Measurements from ENCODE around the gene FARP1. TPM values are rescaled to one million over a fixed set of nuclear protein-coding genes. Genes with fewer than 3 reads are reported as not detected.

FARP1 gene
- total and polyA plus RNA-seq, 2 of the 8 experiments (the other 6 are each of a cell fraction or from before 2014, with no cell fraction given), result 24.7 to 104 TPM

DNA sequence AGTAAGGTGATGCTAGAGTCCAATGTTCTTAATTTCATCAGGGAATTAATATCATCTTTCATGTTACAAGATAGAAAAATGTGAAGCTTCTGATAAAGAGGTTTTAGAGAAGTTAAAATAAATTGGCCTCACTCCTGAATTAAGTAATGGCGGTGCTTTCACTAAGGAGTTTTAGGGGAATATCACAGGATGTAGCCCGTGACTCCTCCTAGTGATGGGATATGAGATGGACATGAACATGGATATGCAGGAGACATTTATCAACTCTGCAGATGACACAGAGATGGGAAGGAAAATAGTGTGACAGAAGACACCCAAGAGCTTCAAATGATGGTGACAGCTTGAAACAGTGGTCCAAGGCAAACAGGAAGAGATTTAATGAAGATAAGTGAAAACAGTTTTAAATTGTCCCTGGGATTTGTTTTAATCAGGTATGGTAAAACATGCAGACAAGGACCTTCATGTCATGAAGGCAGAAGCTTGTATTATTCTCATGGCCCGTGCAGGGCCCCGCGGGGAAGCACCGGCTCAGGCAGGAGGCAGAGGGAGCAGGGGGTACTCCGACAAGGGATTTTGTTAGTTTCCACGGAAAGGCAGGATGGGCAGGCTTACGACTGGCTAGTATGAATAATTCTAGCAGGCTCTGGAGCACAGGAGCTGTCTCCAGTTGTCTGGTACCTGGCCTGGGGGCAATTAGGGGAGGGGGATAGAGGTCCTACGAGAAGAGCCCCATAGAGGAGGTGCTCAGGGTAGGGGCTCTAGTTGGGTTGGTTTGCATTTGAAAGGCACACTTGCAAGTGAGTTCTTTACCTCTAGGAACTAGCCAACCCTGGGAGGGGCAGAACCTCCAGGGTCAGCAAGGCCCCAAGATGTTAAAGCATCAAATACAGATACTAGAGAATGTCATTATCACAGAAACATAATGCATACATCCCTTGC lies 38.7 kb upstream of the FARP1 start:
- 0 out of 2 replicates have a peak overlapping the region, but pooled peaks have one; percentile 90 for H2BK20ac ChIP-seq (ENCODE audit: low read length)
- H4K20me1 ChIP-seq (replicated peaks in 1 of 2; ENCODE audit: control insufficient read depth in 1 of 2, insufficient read depth in 2 of 2, low read length in 2 of 2), result no peaks in the 10 kb centered on the region
- POLR2A ChIA-PET (ENCODE audit: partially characterized antibody), result interaction anchor here (0.6 to 1.2 kb wide), 2 partner anchors 35 to 41 kb away, joined by 3 read pairs; no protein-coding TSS in a partner anchor
- H3K27me3 ChIP-seq (replicated peaks in 1 of 4; ENCODE audit: control insufficient read depth in 3 of 4, extremely low read depth in 1 of 4, insufficient read depth in 3 of 4, low read length in 3 of 4), result no peaks in the 10 kb centered on the region
- H2BK120ac ChIP-seq (replicated peaks; ENCODE audit: low read depth, low read length), result no peak overlapping the region
- H3K4me3 ChIP-seq (ENCODE audit: extremely low read depth in 1 of 4, insufficient read depth in 2 of 4, low read depth in 3 of 4, low read length in 4 of 4), result peak overlapping the region in 1 of 4 experiments; percentile 19; a peak in 1 of 8 replicates
- no peaks in the 10 kb centered on the region; a peak in 1 of 8 replicates for H3K36me3 ChIP-seq (ENCODE audit: control insufficient read depth in 2 of 4, insufficient read depth in 4 of 4, low read length in 3 of 4)
- H3K23me2 ChIP-seq (ENCODE audit: low read depth, low read length), result no peaks in the 10 kb centered on the region
- H3K79me1 ChIP-seq (ENCODE audit: low read depth, low read length), result no peaks in the 10 kb centered on the region
- 0 out of 4 replicates have a peak overlapping the region, but pooled peaks of 1 of the 2 experiments have one; percentile 12 for H3K4me2 ChIP-seq (ENCODE audit: insufficient read depth in 1 of 2, low read depth in 2 of 2, low read length in 2 of 2)
- no peak overlapping the region for H4K91ac ChIP-seq (replicated peaks; ENCODE audit: insufficient read length, low read length)
- DNase-seq (ENCODE audit: low read depth in 1 of 2, low spot score in 2 of 2) (no peak), FAIRE-seq (no peak)
- no peak overlapping the region for H3K18ac ChIP-seq (ENCODE audit: extremely low read depth, low read length)
- no peak overlapping the region for H3K9ac ChIP-seq (replicated peaks in 1 of 4; ENCODE audit: extremely low read depth in 1 of 4, low read depth in 3 of 4, low read length in 3 of 4)
- H3K4ac ChIP-seq (replicated peaks; ENCODE audit: insufficient read length, low read depth, low read length), result no peak overlapping the region
- no peaks in the 10 kb centered on the region for H3K79me2 ChIP-seq (ENCODE audit: control insufficient read depth in 1 of 2, insufficient read depth in 2 of 2, low read length in 2 of 2)
- no peak overlapping the region for H2BK12ac ChIP-seq (ENCODE audit: low read depth, low read length)
- H3K9me3 ChIP-seq (ENCODE audit: insufficient read depth in 2 of 2, low read depth in 1 of 2, low read length in 1 of 2), result peaks cover 3 to 7% of the 10 kb centered on the region in 2 experiments; a peak in 2 of 4 replicates
- H2AK5ac ChIP-seq (ENCODE audit: low read depth, low read length), result no peak overlapping the region
- WGBS, 2 experiments (ENCODE audit: extremely low coverage in 1 of 2, insufficient coverage in 1 of 2, insufficient read length in 1 of 2, insufficient replicate concordance in 2 of 2, low coverage in 1 of 2, low lambda C conversion rate in 2 of 2, missing lambda C conversion rate in 1 of 2), result 46% methylated on average over 10 of the region's 10 CpGs; no CpG with 5 or more reads in 1 of the 2 experiments
- no peak overlapping the region; the same call in 1 of the 2 replicates for H2BK5ac ChIP-seq (ENCODE audit: low read depth, low read length)
- H2AFZ ChIP-seq (ENCODE audit: low read length), result 0 out of 2 replicates have a peak overlapping the region, but pooled peaks have one; percentile 49
- H3K23ac ChIP-seq (ENCODE audit: insufficient read length), result no peak overlapping the region
- no peak overlapping the region for H3K14ac ChIP-seq (ENCODE audit: insufficient read length)
- H2BK15ac ChIP-seq (ENCODE audit: low read length), result no peak overlapping the region; the same call in 1 of the 2 replicates
- no peak overlapping the region for H3K56ac ChIP-seq (replicated peaks; ENCODE audit: insufficient read length, low read depth, low read length)
- H3K27ac ChIP-seq (ENCODE audit: low read depth, low read length), result no peak overlapping the region
- peaks cover 0 to 11% (median 4%) of the 10 kb centered on the region in 4 experiments; a peak in 4 of 7 replicates for H3K4me1 ChIP-seq (replicated peaks in 1 of 4; ENCODE audit: control insufficient read depth in 3 of 4, insufficient read depth in 4 of 4, low read length in 3 of 4)
- no peak overlapping the region for H4K5ac ChIP-seq (ENCODE audit: insufficient read length, low read depth, low read length)
- TF ChIP-seq KDM1A (IDR thresholded peaks at IDR 0.05; ENCODE audit: borderline replicate concordance, low read length) (0 out of 2 replicates have a peak, but pooled peaks have one; percentile 22), SAP30 (IDR thresholded peaks at IDR 0.05; ENCODE audit: insufficient read depth, insufficient replicate concordance, low read length) (no peak), CTCF (IDR thresholded peaks at IDR 0.05; ENCODE audit: control extremely low read depth in 1 of 3, insufficient read depth in 1 of 3, low read depth in 1 of 3, low read length in 3 of 3) (peak in 1 of 3 experiments; percentile 9; a peak in 1 of 4 replicates), RAD21 (IDR thresholded peaks at IDR 0.05 in 1 of 2, conservative IDR thresholded peaks at IDR 0.05 in 1 of 2; ENCODE audit: low read depth in 2 of 2, low read length in 2 of 2) (peak; percentile 37 to 38; a peak in 3 of 4 replicates)
- CTCF ChIA-PET (ENCODE audit: partially characterized antibody), result interaction anchor here (0.6 to 3.3 kb wide), 12 partner anchors 27 to 430 kb away, joined by 3 to 15 read pairs (median 4); no protein-coding TSS in a partner anchor
- no peak overlapping the region; the same call in 1 of the 2 replicates for H4K8ac ChIP-seq (ENCODE audit: extremely low read depth, insufficient read depth, low read length)

All from H1 (cell line).